ENCODE results near the gene ZNF385B. TPM values are rescaled to one million over a fixed set of nuclear protein-coding genes. Genes with fewer than 3 reads are reported as not detected.

The ZNF385B gene
- total and polyA plus RNA-seq, 10 of the 15 experiments (the other 5 are each of a cell fraction or from before 2014, with no cell fraction given), result not detected

GRCh38 chr2:179840840-179841239 lies 20.6 kb downstream of the ZNF385B start (continued):
- TF ChIP-seq E4F1 (IDR thresholded peaks at IDR 0.05; ENCODE audit: borderline replicate concordance, partially characterized antibody) (no peak), NBN (IDR thresholded peaks at IDR 0.05) (no peak), ZNF622 (IDR thresholded peaks at IDR 0.05) (no peak), CREB1 (IDR thresholded peaks at IDR 0.05; ENCODE audit: low read depth) (no peak), TARDBP (IDR thresholded peaks at IDR 0.05; ENCODE audit: borderline replicate concordance) (no peak), ESRRA (IDR thresholded peaks at IDR 0.05; ENCODE audit: low read length) (no peak), ZBED1 (IDR thresholded peaks at IDR 0.05; ENCODE audit: borderline replicate concordance) (no peak)

- Histone ChIP-seq H3K79me2 (ENCODE audit: control insufficient read depth, insufficient read depth, low read length) (no peaks in the 10 kb centered on the region), H3K9me3 (replicated peaks; ENCODE audit: control insufficient read depth, insufficient read depth, low read length) (no peaks in the 10 kb centered on the region), H3K4me2 (ENCODE audit: control insufficient read depth, insufficient read depth) (no peak overlapping the region), H3K4me1 (ENCODE audit: control insufficient read depth, insufficient read depth, low read length) (no peaks in the 10 kb centered on the region), H3K9ac (ENCODE audit: control insufficient read depth, insufficient read depth, low read length) (no peak overlapping the region), H4K20me1 (ENCODE audit: control insufficient read depth, insufficient read depth) (no peaks in the 10 kb centered on the region), H3K36me3 (ENCODE audit: control insufficient read depth in 2 of 2, insufficient read depth in 2 of 2, low read length in 1 of 2) (no peaks in the 10 kb centered on the region), H3K27ac (ENCODE audit: control insufficient read depth, insufficient read depth) (no peak overlapping the region), H2AFZ (ENCODE audit: control insufficient read depth, low read depth, low read length) (no peak overlapping the region), H3K4me3 (no peak overlapping the region), H3K27me3 (replicated peaks in 1 of 2; ENCODE audit: control insufficient read depth in 2 of 2, insufficient read depth in 2 of 2, low read length in 1 of 2) (no peaks in the 10 kb centered on the region; a peak in 2 of 4 replicates)
- ChIA-PET RAD21 (ENCODE audit: unreplicated experiment) (no interaction called here), POLR2A (no interaction called here), CTCF (no interaction called here), SMC1A (ENCODE audit: uncharacterized antibody, unreplicated experiment) (no interaction called here)
- WGBS (ENCODE audit: insufficient coverage, insufficient replicate concordance, low lambda C conversion rate, missing lambda C conversion rate), result 34% methylated on average over 4 of the region's 4 CpGs
- in situ Hi-C loops (cut with MboI), result no loop called here
- no TSS peak for BruUV-seq (replicated peaks)
- no peak for DNase-seq (ENCODE audit: low read depth, low spot score)
- FAIRE-seq, result no peak
- ATAC-seq, result no peak
- no peak for TF ChIP-seq RAD51 (IDR thresholded peaks at IDR 0.05)
- no peak for TF ChIP-seq HSF1 (IDR thresholded peaks at IDR 0.05; ENCODE audit: low read depth, low read length)
- TF ChIP-seq RUNX3 (IDR thresholded peaks at IDR 0.05; ENCODE audit: low read length), result no peak
- no peak for TF ChIP-seq ZBTB11 (CRISPR knock-in tag; IDR thresholded peaks at IDR 0.05)
- intact Hi-C loops (cut with micrococcal nuclease; ENCODE audit: unreplicated experiment), result no loop called here
These were observed 24.0 kb downstream of the ZNF385B start for GRCh38 chr2:179837408-179837807.
